DMS53 treated with DMSO at 0.1 percent for 48 hours (cell line): ENCODE data around the gene CERS2.
"Not testable (repeated sequence)": the region's sequence is repeated elsewhere in the genome, so short reads cannot be mapped to it uniquely, and the experiment has no call there.

Experiments used
- DNase-seq: peaks from one replicate; lab custom pipeline; 2025; ENCODE audit not compliant: unreplicated experiment; lab: John Stamatoyannopoulos, UW

CERS2 gene

GRCh38 chr1:150970808-150971582, 3.6 kb downstream of the CERS2 start:
- DNase-seq, result no peak

- no peak for DNase-seq
These were observed 5.0 kb downstream of the CERS2 start for GRCh38 chr1:150969626-150970025.

DNA sequence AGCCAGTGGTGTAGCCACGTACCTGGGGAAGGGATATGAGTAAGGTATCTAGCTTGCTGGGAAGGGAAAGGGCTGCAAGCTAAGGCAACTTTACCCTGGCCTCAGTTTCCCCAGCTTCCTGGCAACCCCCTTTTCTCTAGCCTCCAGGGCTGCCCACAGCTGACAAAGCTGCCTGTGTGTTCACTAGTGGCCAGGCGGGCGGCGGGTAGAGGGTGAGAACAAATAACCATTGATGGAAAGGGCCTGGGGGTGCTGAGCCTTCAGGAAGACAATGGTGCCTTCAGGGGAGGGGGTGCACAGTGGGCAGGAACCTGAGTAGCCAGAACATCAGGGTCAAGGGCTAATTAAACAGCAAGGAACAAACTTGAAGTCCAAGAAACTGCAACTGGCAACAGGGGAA, 6.1 kb downstream of the CERS2 start:
- no peak for DNase-seq

- DNase-seq, result no peak
These were observed 6.7 kb downstream of the CERS2 start for GRCh38 chr1:150967936-150968335.

DNA sequence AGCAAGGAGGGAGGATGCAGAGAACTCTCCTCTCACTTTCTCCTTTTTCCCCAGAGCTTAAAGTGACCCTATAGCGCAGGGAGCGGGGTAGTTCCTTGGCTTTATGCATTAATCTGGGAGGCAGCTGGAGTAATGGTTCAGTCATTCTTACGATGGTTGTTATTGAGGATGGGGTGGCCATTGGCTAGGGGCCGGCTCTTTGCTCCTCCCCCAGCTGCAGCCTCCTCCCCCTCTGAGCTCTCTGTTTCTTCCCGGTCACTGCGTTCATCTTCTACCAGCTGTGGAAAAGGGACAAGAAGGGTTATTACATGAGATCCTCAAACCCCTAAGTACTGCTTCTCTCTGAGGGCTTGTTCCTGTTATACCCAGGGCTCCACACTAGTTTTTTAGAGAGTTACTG, 8.6 kb downstream of the CERS2 start:
- no peak for DNase-seq

- DNase-seq, result no peak
These were observed 9.0 kb downstream of the CERS2 start for GRCh38 chr1:150965605-150966004.

- no peak for DNase-seq
These were observed 10.5 kb downstream of the CERS2 start for GRCh38 chr1:150964164-150964489.

DNA sequence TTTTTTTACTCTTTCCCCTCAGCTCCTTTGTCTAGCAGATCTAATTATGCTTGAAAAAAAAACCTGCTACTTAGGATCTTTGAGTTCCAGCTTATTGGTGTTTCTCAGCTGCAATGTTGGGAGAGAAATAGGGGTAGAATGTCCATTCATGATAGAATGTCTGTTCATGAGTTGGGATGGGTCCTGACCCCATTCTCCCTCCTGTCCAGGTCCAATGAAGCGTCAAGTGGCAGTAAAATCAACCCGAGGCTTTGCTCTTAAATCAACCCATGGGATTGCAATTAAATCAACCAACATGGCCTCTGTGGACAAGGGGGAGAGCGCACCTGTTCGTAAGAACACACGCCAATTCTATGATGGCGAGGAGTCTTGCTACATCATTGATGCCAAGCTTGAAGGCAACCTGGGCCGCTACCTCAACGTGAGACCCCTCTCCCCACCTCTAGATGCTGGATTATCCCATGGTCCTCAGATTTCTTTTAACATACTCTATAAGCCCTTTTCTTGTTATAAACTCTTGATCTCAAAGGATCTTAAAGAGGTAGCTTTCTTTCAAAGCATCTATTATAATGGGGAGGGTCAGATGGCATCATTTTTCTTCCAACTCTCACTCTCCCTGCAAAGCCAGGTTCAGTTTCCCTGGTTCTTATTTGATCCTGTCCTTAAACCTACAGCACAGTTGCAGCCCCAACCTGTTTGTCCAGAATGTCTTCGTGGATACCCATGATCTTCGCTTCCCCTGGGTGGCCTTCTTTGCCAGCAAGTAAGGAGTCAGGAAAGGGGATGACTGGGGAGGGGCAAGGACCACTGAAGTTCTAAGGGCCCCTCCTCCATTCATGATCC, 11.1 kb downstream of the CERS2 start:
- DNase-seq, result no peak

GRCh38 chr1:150961756-150962155, 12.9 kb downstream of the CERS2 start:
- DNase-seq, result no peak

DNA sequence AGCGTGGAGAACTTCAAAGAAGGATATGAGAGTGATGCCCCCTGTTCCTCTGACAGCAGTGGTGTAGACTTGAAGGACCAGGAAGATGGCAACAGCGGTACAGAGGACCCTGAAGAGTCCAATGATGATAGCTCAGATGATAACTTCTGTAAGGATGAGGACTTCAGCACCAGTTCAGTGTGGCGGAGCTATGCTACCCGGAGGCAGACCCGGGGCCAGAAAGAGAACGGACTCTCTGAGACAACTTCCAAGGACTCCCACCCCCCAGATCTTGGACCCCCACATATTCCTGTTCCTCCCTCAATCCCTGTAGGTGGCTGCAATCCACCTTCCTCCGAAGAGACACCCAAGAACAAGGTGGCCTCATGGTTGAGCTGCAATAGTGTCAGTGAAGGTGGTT, 14.0 kb downstream of the CERS2 start:
- DNase-seq, result no peak

DNA sequence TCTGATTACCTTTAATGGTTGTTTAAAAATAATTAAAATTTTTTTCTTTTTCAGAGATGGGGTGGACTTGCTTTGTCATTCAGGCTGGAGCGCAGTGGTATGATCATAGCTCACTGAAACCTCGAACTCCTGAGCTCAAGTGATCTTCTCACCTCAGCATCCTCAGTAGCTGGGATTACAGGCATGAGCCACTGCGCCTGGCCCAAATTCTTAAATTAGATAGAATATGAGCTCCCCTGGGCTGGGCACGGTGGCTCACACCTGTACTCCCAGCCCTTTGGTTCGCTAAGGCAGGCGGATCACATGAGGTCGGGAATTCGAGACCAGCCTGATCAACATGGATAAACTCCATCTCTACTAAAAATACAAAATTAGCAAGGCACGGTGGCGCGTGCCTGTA, 17.0 kb downstream of the CERS2 start:
- no peak for DNase-seq

GRCh38 chr1:150955280-150955679, 19.4 kb downstream of the CERS2 start:
- no peak for DNase-seq

- DNase-seq, result no peak
These were observed 19.9 kb downstream of the CERS2 start for GRCh38 chr1:150954708-150955107.

- DNase-seq, result no peak
These were observed 29.8 kb downstream of the CERS2 start for GRCh38 chr1:150944856-150945255.

GRCh38 chr1:150931773-150932172, 42.9 kb downstream of the CERS2 start:
- DNase-seq, result no peak

GRCh38 chr1:150928775-150929174, 45.9 kb downstream of the CERS2 start:
- DNase-seq, result not testable (repeated sequence)

DNA sequence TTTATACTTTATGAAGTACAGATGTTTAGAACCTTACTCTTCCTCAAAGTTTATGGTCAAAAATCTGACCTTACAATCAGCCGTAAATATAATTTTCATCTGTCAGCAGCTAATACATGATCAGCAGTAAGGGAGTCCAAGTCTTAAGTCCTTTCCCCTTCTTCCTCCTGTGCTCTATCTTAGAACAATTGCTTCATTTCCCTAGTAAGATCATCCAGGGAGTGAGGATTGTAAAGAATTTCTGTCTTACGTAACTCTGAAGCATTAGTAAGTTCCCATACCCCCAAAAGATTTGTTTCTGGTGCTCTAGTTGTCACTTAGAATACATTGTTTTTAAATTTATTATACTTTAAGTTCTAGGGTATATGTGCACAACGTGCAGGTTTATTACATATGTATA, 46.3 kb downstream of the CERS2 start:
- DNase-seq, result no peak

DNA sequence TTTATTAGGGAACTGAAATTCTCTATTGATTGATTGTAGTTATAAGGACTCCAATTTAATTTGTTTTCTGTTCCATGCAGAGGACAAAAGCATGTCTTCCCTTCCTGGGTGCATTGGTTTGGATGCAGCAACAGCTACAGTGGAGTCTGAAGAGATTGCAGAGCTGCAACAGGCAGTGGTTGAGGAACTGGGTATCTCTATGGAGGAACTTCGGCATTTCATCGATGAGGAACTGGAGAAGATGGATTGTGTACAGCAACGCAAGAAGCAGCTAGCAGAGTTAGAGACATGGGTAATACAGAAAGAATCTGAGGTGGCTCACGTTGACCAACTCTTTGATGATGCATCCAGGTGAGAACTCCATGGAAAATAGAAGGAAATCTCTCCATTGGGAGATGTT, 47.0 kb downstream of the CERS2 start:
- DNase-seq, result no peak

DNA sequence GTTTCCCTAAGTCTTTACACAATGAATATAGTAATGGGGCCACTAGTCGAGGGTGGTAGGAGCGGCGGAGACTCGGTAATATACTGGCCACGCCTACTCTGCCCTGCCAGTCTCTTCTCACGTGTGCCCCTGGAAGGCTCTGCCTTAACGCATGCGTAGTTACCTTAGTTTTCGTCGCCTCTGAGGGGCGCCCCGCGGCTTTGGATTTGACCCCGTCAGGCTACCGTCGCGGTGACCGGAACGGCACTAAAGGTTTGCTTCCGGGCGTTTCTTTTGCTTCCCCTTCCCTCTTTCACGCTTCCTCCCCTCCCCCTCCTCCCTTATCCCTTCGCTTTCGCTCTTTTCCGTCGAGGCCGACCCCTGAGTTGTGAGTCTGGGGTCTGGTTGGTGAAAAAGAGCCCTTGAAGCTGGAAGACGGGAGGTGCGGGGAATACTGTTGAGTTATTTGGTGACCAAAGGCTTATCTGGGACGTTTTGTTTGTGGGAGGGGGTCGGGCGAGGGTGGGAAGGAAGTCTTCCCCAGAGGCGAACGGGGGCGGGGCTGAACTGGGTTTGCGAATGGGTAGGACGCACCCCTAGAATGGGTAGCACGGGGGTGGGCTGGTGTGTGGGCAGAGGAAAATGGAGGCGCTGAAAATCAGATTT, 48.4 kb downstream of the CERS2 start, which contains the start of gene SETDB1:
SETDB1 (plus strand) TSS at position 267 of the 645 bp plus-strand sequence. CDS start 1,352 bp downstream, outside the sequence.
- peak; percentile 99 for DNase-seq

DNA sequence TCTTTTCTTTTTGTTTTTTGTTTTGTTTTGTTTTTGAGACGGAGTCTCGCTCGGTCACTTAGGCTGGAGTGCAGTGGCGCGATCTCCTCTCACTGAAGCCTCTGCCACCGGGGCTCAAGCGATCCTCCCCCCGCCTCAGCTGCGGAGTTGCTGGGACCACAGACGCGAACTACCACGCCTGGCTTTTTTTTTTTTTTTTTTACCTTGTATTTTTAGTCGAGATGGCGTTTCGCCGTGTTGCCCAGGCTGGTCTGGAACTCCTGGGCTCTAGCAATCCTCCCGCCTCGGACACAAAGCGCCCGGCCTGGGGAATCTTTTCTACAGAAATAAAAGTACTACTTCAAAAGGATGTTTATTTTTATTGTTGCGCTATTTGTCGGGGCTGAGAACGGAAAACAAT, 49.6 kb downstream of the CERS2 start:
- DNase-seq, result no peak

DNA sequence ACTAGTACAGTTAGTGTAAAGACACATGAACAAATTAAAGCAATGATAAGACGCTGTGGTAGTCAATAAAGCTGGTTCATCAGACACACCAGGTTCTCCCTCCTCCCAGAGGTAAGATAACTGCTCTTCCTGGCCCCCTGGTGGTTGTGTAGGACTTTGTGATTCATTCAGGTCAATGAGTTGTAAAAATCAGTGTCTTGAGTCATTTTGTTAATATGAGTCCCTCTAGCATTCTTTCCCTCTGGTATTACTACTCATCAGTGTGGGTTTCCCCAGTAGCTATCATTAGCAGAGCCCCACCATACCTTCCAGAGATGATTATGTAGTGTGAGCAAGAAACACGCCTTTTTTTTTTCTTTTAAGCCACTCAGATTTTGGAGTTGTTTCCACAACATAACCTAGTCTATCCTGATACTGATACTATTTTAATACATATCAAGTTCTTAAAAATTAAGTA, 52.1 kb downstream of the CERS2 start:
- DNase-seq, result peak; percentile 78

DNA sequence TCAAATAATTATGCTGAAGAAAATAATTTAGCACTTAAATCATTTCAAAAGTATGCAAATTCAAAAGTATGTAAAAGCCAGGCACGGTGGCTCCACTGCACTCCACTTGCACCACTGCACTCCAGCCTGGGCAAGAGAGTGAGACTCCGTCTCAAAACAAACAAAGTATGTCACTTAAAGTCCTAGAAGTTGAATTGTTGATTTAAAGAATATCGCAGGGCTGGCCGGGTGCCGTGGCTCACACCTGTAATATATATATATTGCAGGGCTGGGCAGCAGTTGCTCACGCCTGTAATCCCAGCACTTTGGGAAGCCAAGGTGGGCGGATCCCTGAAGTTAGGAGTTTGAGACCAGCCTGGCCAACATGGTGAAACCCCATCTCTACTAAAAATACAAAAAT, 57.2 kb downstream of the CERS2 start:
- DNase-seq, result no peak
